Sigmoid colon (tissue), 4 donors: ENCODE measurements around the gene FMNL2.

Source experiments
- EP300 ChIP-seq, 4 donors: sonication (generic); formaldehyde crosslinking; IDR thresholded peaks; one replicate each; pipeline ENCODE4 v1.6.1; 2017; ENCODE audit warnings: antibody characterized with exemption in 4 of 4
- POLR2A ChIP-seq, 2 donors: fragments of 450-650 bp; IDR thresholded peaks; one replicate each; pipeline ENCODE4 v1.6.1; 2016; ENCODE audit warnings: antibody characterized with exemption in 2 of 2, mild to moderate bottlenecking in 2 of 2, moderate library complexity in 2 of 2
- POLR2AphosphoS5 ChIP-seq, 4 donors: sonication (generic); formaldehyde crosslinking; IDR thresholded peaks; one replicate each; pipeline ENCODE4 v1.6.1; 2017; ENCODE audit warnings: antibody characterized with exemption in 4 of 4
- TF ChIP-seq, protein P1 (sequence below), 4 experiments: fragments of 450-650 bp in 3 of 4; fragments of 200-600 bp in 1 of 4; IDR thresholded peaks; one replicate each; pipeline ENCODE4 v1.5.1; 2016 to 2019; ENCODE audit warnings: antibody characterized with exemption in 4 of 4, mild to moderate bottlenecking in 3 of 4, moderate library complexity in 2 of 4

DNA sequence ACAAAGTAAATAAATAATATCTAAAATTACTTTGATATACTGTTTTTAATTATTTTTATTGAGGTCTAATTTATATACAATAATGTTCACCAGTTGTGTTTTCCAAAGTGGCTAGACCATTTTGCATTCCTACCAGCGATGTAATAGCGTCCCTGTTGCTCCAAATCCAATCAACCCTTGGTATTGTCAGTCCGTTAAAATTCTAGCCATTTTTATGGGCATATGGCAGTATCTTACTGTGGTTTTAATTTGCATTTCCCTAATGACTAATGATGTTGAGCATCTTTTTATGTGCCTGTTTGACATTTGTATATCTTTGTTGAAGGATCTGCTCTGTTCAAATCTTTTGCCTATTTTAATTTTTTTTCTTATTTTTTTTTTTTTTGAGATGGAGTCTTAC, 197.3 kb downstream of the FMNL2 start:
- no peak for TF ChIP-seq POLR2A (IDR thresholded peaks at IDR 0.05)
- TF ChIP-seq, protein P1, sequence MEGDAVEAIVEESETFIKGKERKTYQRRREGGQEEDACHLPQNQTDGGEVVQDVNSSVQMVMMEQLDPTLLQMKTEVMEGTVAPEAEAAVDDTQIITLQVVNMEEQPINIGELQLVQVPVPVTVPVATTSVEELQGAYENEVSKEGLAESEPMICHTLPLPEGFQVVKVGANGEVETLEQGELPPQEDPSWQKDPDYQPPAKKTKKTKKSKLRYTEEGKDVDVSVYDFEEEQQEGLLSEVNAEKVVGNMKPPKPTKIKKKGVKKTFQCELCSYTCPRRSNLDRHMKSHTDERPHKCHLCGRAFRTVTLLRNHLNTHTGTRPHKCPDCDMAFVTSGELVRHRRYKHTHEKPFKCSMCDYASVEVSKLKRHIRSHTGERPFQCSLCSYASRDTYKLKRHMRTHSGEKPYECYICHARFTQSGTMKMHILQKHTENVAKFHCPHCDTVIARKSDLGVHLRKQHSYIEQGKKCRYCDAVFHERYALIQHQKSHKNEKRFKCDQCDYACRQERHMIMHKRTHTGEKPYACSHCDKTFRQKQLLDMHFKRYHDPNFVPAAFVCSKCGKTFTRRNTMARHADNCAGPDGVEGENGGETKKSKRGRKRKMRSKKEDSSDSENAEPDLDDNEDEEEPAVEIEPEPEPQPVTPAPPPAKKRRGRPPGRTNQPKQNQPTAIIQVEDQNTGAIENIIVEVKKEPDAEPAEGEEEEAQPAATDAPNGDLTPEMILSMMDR (IDR thresholded peaks at IDR 0.05), result no peak
- TF ChIP-seq EP300 (IDR thresholded peaks at IDR 0.05), result no peak
- no peak for TF ChIP-seq POLR2AphosphoS5 (IDR thresholded peaks at IDR 0.05)
